Raji (cell line): ENCODE data around the gene CCT7.

ENCODE experiments used
- POLR2A ChIP-seq: IDR thresholded peaks from 2 replicates; pipeline ENCODE4 v1.6.1; 2011; ENCODE audit warnings: low read depth, low read length, control low read depth; ENCODE audit not compliant: insufficient read depth

The CCT7 gene

DNA sequence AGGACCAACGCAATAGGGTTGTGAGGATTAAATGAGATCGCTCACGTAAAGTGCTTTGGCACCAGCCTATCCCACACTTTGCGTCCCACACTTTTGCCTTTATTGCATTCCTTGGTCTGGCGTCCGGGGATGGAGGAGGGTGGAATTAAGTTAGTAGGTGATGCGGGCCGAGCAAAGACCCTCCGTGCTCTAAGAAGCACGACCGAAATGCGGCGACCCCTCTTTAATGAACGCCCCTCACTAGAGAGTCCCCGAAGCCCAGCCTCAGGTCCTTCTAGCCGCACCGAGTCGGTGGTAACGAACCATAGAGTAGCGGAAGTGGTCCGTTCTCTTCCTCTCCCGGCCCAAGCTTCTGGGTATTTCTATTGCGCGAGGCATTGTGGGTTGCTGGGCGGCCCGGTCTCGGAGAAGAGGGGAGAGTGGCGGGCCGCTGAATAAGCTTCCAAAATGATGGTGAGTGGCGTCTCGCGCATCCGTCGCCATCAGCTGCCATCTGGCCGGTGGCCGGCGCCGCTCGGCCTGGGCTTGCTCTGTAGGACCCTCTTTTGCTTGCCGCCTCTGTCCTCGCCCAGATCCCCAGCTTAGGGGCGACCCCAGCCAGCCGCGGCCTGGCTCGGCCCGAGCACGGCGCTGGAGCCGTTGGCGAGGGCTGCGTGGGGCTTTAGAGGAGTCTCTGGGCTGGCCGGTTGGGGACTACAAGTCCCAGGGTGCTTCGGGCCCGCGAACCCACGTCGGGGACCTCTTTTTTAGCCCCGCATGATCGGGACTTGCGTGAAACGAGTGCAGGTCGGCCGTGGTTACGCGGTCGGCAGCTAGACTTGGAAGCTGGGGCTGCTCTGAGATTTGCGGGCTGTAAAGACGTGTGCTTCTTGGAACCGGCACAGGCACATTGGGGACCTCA lies at the start of gene CCT7:
Gene CCT7, plus strand, starts transcription at position 377 of the 901 bp plus-strand sequence. Its CDS starts 71 bp downstream, at position 448.
- TF ChIP-seq POLR2A: peak; percentile 93

DNA sequence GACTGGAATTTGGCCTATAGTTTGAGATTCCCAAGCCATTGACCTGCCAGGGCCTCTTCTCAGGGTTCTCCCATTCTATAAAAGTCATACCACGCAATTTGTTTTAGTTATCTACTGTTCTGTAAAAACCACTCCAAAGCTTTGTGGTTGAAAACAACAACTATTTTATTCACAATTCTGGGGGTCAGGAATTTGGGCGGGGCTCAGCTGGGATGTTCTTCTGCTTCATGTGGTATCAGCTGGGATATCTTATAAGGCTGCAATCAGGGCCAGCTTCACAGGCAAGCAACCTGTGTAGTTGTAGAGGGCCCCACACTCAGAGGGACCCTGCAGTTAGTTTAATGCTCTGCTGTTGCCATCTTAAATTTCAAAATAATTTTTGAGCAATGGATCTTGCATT lies 48.1 kb upstream of the CCT7 start:
- TF ChIP-seq POLR2A: no peak

DNA sequence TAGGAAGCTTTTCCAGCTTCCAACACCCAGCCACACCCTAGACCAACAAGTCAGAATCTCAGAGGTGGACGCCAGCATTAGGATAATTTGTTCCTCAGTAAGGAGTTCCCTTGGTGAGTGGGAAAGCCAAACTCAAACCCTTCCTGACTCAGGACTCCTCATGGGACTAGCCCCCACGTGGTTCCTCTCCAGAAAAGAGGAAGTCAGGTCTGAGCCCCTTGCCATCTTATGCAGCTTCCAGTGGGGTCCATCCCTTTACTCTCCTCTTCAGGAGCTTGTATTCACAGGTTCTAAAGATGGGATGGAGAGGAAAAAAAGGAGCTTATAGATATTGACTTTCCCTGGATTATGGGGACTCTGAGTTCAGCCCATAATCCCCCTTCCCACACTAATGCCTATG lies 46.6 kb upstream of the CCT7 start:
- TF ChIP-seq POLR2A: no peak

- no peak for TF ChIP-seq POLR2A
Measured at GRCh38 chr2:73197579-73197978, 36.5 kb upstream of the CCT7 start.

GRCh38 chr2:73202156-73203054 lies 31.7 kb upstream of the CCT7 start, which contains the start of gene NOTO:
NOTO (plus strand) TSS chr2:73202574; CDS start chr2:73202667, 93 bp downstream.
- TF ChIP-seq POLR2A: no peak

DNA sequence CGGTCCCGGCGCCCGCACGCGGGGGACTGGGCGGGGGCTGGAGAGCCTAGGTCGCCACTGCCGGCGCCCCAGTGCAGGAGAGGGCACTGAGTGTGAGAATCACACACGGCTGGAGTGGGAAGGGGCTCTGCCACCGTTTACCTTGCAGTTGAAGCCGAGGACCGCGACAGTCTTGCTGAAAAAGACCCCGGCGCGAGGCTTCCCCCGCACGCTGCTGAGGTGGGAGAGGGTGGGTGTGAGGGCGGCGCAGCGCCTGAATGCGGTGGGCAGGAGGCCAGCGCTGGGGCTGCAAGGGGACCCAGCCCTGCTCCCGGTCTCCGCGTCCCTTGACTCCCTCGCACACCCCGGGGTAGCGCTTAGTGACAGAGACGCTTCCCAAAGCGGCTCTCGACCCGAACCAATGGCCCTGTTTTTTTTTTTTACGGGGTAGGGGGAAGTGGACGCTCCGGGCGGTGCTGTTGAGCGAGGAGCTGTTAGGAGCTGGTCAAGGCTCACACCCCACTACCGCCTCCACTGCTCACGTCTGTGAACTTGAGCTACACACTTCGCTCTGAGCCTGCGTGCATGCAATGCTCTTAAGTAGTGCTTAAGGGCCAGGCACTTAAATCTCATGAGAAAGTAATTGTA lies 30.9 kb upstream of the CCT7 start:
- no peak for TF ChIP-seq POLR2A

GRCh38 chr2:73205611-73206010 lies 28.5 kb upstream of the CCT7 start:
- TF ChIP-seq POLR2A: no peak

GRCh38 chr2:73208258-73208657 lies 25.9 kb upstream of the CCT7 start:
- no peak for TF ChIP-seq POLR2A

GRCh38 chr2:73210019-73210418 lies 24.1 kb upstream of the CCT7 start:
- no peak for TF ChIP-seq POLR2A

GRCh38 chr2:73210696-73211095 lies 23.4 kb upstream of the CCT7 start:
- no peak for TF ChIP-seq POLR2A

DNA sequence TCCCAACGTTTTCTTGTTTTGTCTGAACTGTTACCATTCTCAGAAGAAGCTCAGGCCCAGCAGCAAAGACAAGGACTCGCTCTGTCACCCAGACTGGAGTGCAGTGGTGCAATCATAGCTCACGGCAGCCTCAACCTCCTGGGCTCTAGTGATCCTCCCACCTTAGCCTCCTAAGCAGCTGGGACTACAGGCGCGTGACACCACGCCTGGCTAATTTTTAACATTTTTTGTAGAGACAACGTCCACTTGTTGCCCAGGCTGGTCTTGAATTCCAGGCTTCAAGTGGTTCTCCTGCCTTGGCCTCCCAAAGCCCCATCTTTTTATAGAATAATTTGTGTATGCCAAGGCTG lies 22.0 kb upstream of the CCT7 start:
- no peak for TF ChIP-seq POLR2A

DNA sequence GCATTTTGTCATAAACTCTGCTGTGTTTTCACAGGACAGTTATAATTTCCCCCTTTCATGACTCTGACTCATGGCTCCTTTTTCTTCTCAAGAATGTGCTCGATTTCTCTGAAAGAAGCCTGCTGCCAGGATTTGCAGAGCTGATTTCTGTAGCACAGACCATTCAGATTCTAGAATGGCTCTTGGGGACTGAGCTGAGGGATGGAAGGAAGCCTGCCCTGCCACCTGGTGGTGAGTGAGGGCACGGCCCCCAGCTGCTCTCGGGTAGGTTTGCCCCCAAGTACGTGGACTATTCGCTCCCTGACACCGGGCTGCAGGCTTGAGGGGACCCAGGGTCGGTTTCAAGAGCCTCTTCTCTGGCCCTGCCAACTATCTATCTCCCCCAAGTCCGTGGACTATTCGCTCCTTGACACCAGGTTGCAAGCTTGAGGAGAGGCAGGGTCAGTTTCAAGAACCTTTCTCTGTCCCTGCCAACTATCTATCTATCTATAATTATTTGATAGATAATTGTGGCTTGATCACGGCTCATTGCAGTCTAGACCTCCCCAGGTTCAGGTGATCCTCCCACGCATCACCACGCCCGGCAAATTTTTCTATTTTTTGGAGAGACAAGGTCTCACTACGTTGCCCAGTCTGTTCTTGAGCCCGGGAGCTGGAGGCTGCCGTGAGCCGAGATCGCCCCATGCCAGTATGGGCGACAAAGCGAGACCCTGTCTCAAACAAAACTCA lies 21.5 kb upstream of the CCT7 start:
- no peak for TF ChIP-seq POLR2A

DNA sequence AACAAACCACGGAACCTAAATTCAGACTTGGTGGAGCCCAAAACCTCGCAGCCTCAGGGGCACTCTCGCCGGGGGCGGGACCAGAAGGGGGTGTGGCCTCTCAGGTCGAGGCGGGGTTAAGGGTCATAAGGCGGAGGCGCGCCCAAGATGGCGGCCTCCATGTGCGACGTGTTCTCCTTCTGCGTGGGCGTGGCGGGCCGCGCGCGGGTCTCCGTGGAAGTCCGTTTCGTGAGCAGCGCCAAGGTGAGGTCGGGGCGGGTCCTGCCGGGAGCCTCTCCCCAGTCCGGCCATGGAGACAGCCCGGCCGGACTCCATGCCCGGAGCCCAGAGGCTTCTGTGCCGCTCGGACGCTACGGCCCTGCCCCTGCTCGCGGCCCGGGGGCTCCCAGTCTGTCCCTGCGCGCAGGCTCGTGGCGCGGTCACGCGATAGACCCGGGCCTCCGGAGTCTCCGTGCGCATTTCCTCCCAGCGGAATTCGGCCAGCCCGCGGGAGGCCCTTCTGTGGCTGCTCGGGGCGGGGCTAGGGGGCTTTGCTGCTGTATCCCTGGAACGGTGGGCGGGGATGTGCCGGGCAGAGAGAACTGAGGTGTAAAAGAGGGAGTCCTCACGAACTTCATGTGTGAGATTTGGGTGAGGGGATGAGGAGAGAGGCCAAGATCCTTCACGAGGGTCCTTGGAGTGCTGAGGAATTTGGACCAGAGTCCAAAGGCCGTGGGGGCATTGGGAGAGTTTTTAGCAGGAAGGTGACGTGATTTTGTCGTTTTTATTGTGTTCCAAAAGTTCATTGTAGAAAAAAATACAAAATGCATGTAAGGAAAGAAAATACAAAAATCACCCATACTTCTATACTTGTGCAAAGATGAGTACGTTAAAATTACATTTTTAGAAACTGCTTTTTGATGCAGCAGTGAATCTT lies 19.7 kb upstream of the CCT7 start, which contains the start of gene SMYD5:
Gene SMYD5, plus strand, starts transcription at position 126 of the 916 bp plus-strand sequence. Its CDS starts 22 bp downstream, at position 148.
- peak; percentile 75 for TF ChIP-seq POLR2A

GRCh38 chr2:73215254-73215653 lies 18.9 kb upstream of the CCT7 start:
- no peak for TF ChIP-seq POLR2A

DNA sequence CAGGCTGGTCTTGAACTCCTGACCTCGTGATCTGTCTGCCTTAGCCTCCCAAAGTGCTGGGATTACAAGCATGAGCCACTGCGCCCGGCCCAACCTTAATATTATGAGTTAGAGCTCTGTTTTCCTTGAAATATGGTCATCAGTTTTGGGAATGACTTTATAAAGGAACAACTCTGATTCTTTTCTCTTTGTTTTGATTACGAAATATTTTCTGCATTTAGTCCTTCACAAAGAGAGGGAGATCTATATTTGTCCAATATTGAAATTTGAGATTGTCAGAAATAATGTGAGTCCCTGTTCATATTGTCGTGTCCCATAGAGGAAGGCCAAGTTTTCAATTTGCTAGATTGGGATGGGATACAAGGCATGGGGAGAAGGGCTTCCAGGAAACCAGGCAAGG lies 16.9 kb upstream of the CCT7 start:
- no peak for TF ChIP-seq POLR2A
